Pancreas (tissue), 10 donors: ENCODE data around the gene ABL2. TPM values are rescaled to one million over a fixed set of nuclear protein-coding genes. Genes with fewer than 3 reads are reported as not detected.

Experiments used
- ATAC-seq, 4 donors: fragments of 200-7000 bp; cut with Tn5 transposase; one replicate each; pipeline versions ENCODE4 v1.8.0 to v1.9.1; 2020; ENCODE audit warnings: mild to moderate bottlenecking in 4 of 4, moderate library complexity in 4 of 4
- DNase-seq, 6 donors: peaks; one replicate each; pipeline ENCODE4 v3.0.0-alpha.2; 2020
- FAIRE-seq: peaks from 2 replicates; lab custom pipeline; 2012; peaks lifted over from hg19 to GRCh38; lab: Jason Lieb, UNC
- H3K27ac ChIP-seq, 4 donors: fragments of 200-600 bp; sonication (generic); 1 replicate in 3 of 4; 2 replicates in 1 of 4; pipeline versions ENCODE4 v1.5.0 to v1.8.0; 2020
- H3K27me3 ChIP-seq, 4 donors: fragments of 200-600 bp; one replicate each; pipeline ENCODE4 v1.8.0; 2021
- H3K36me3 ChIP-seq, 3 donors: fragments of 200-600 bp; sonication (generic) in 1 of 3; one replicate each; pipeline versions ENCODE4 v1.5.0 to v1.8.0; 2020 to 2021
- H3K4me1 ChIP-seq, 3 donors: fragments of 200-600 bp; one replicate each; pipeline ENCODE4 v1.8.0; 2021
- H3K4me3 ChIP-seq, 4 donors: fragments of 200-600 bp; sonication (generic) in 2 of 4; one replicate each; pipeline versions ENCODE4 v1.5.0 to v1.8.0; 2020 to 2021
- H3K9me3 ChIP-seq, 4 donors: fragments of 200-600 bp; one replicate each; pipeline ENCODE4 v1.8.0; 2021
- WGBS, 2 donors: extraction: QIAGEN DNeasy Blood & Tissue Kit; methylation state at CpG; one replicate each; pipeline ENCODE4 v1.1.7; 2013; 5-methylcytosine and 5-hydroxymethylcytosine counted together
- intact Hi-C, 3 donors: fragments of 100-400 bp; cut with DNase I; formaldehyde crosslinking; loops; one replicate each; pipeline versions ENCODE4 v1.11.1 to v1.14.2; 2022
- polyA plus RNA-seq, 2 donors: library from polyadenylated mRNA; stranded (reverse); fragments of 200-250 nt; gene quantifications; one replicate each; pipeline ENCODE4 v1.2.3, GENCODE V29; 2013
- total RNA-seq, 6 donors: library from RNA; stranded (reverse); fragmentation: NEBNext Ultra II Directional in 4 of 6; extraction: Animal tissue kit (Norgen Biotek cat#: 25700) in 4 of 6; gene quantifications; one replicate each; pipeline versions ENCODE4 v1.2.1 to v1.2.4, GENCODE V29; 2021 to 2023
- TF ChIP-seq, protein P1 (sequence below), 4 donors: fragments of 200-600 bp; sonication (generic) in 3 of 4; IDR thresholded peaks; one replicate each; pipeline versions ENCODE4 v1.5.0 to v1.8.0; 2021; ENCODE audit warnings: antibody characterized with exemption in 4 of 4
- donor health status: healthy with polysubstance abuse.
- donor health status: DM: no; HTN: no; CAD: no; lungs with moderate emphysema.
- donor health status: DM: no; HTN: no; CAD: no.
- donor health status: control.
- donor health status: control.
- donor health status: Bipolar disorder and iron deficiency.
- donor health status: DM: yes; HTN: yes; CAD: no.
- donor health status: DM: no; HTN: no; CAD: no.
- donor health status: DM: no; HTN: no; CAD: no.
- donor health status: DM: yes; HTN: yes; CAD: no.

ABL2 gene
- total and polyA plus RNA-seq, 8 donors: 3.4 to 13.8 (median 8.9) TPM

GRCh38 chr1:179194068-179194537 is 35.4 kb downstream of the ABL2 start:
- intact Hi-C loops: no loop called here
- no peak for ATAC-seq
- FAIRE-seq: no peak

GRCh38 chr1:179190861-179191260 is 38.6 kb downstream of the ABL2 start:
- Histone ChIP-seq H3K9me3 (no peaks in the 10 kb centered on the region), H3K36me3 (no peaks in the 10 kb centered on the region), H3K4me3 (no peak overlapping the region), H3K4me1 (peaks cover 0 to 3% (median 0%) of the 10 kb centered on the region in 3 donors), H3K27me3 (no peaks in the 10 kb centered on the region), H3K27ac (no peak overlapping the region)
- no peak for FAIRE-seq
- ATAC-seq: peak in 2 of 4 donors; percentile 50 to 59
- no peak for DNase-seq
- TF ChIP-seq, protein P1, sequence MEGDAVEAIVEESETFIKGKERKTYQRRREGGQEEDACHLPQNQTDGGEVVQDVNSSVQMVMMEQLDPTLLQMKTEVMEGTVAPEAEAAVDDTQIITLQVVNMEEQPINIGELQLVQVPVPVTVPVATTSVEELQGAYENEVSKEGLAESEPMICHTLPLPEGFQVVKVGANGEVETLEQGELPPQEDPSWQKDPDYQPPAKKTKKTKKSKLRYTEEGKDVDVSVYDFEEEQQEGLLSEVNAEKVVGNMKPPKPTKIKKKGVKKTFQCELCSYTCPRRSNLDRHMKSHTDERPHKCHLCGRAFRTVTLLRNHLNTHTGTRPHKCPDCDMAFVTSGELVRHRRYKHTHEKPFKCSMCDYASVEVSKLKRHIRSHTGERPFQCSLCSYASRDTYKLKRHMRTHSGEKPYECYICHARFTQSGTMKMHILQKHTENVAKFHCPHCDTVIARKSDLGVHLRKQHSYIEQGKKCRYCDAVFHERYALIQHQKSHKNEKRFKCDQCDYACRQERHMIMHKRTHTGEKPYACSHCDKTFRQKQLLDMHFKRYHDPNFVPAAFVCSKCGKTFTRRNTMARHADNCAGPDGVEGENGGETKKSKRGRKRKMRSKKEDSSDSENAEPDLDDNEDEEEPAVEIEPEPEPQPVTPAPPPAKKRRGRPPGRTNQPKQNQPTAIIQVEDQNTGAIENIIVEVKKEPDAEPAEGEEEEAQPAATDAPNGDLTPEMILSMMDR (IDR thresholded peaks at IDR 0.05): no peak
- WGBS, 2 donors: 81 to 86% methylated on average over 4 of the region's 4 CpGs
- intact Hi-C loops: no loop called here

More at GRCh38 chr1:179194068-179194537, 35.4 kb downstream of the ABL2 start:
- Histone ChIP-seq H3K4me1 (peaks cover 0 to 3% (median 0%) of the 10 kb centered on the region in 3 donors), H3K4me3 (no peak overlapping the region), H3K27me3 (no peaks in the 10 kb centered on the region), H3K9me3 (no peaks in the 10 kb centered on the region), H3K27ac (no peak overlapping the region), H3K36me3 (no peaks in the 10 kb centered on the region)
- DNase-seq: no peak
- 26 to 28% methylated on average over 2 of the region's 2 CpGs for WGBS, 2 donors
- TF ChIP-seq, protein P1 (IDR thresholded peaks at IDR 0.05): no peak

GRCh38 chr1:179187735-179188471 is 41.6 kb downstream of the ABL2 start:
- no peak for DNase-seq

GRCh38 chr1:179187043-179187442 is 42.4 kb downstream of the ABL2 start:
- no peaks in the 10 kb centered on the region for H3K27me3 ChIP-seq
- no peaks in the 10 kb centered on the region for H3K4me1 ChIP-seq
- H3K27ac ChIP-seq: no peak overlapping the region
- DNase-seq (no peak), FAIRE-seq (no peak), ATAC-seq (no peak)
- no peak overlapping the region for H3K4me3 ChIP-seq
- TF ChIP-seq, protein P1 (IDR thresholded peaks at IDR 0.05): no peak
- no peaks in the 10 kb centered on the region for H3K36me3 ChIP-seq
- intact Hi-C loops: no loop called here
- no peaks in the 10 kb centered on the region for H3K9me3 ChIP-seq

More at GRCh38 chr1:179187735-179188471, 41.6 kb downstream of the ABL2 start:
- FAIRE-seq: peak; percentile 17
- 93 to 95% methylated on average over 8 of the region's 8 CpGs for WGBS, 2 donors
- no peak for ATAC-seq
- H3K36me3 ChIP-seq: no peaks in the 10 kb centered on the region
- no peak overlapping the region for H3K27ac ChIP-seq
- TF ChIP-seq, protein P1 (IDR thresholded peaks at IDR 0.05): no peak
- no peaks in the 10 kb centered on the region for H3K9me3 ChIP-seq
- peaks cover 0 to 3% (median 0%) of the 10 kb centered on the region in 3 donors for H3K4me1 ChIP-seq
- H3K4me3 ChIP-seq: no peak overlapping the region
- intact Hi-C loops: no loop called here
- no peaks in the 10 kb centered on the region for H3K27me3 ChIP-seq

DNA sequence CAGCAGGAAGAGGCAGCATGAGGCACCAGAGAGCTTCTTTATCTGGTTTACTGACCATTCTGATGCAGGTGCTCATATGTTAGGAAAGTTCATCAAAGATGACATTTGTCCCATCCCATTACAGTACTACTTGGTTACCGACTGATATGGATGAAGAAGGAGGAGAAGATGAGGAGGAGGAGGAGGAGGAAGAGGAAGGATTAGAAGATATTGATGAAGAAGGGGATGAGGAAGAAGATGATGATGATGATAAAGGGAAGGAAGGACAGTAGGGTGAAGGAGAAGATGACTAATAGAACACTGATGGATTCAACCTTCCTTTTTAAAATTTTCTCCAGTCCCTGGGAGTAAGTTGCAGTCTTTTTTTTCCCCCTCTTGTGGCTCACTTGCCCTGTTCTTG is 45.1 kb downstream of the ABL2 start:
- FAIRE-seq (no peak), ATAC-seq (no peak), DNase-seq (no peak)
- H3K4me3 ChIP-seq: no peak overlapping the region
- intact Hi-C loops: no loop called here
- WGBS, 2 donors: 81% methylated on average over 1 of the region's 1 CpG
- no peaks in the 10 kb centered on the region for H3K36me3 ChIP-seq
- H3K9me3 ChIP-seq: no peaks in the 10 kb centered on the region
- peaks cover 0 to 5% (median 3%) of the 10 kb centered on the region in 3 donors for H3K4me1 ChIP-seq
- TF ChIP-seq, protein P1 (IDR thresholded peaks at IDR 0.05): no peak
- H3K27me3 ChIP-seq: no peaks in the 10 kb centered on the region
- no peak overlapping the region for H3K27ac ChIP-seq
